ENCODE data around the gene ABTB2.

ABTB2 gene

DNA sequence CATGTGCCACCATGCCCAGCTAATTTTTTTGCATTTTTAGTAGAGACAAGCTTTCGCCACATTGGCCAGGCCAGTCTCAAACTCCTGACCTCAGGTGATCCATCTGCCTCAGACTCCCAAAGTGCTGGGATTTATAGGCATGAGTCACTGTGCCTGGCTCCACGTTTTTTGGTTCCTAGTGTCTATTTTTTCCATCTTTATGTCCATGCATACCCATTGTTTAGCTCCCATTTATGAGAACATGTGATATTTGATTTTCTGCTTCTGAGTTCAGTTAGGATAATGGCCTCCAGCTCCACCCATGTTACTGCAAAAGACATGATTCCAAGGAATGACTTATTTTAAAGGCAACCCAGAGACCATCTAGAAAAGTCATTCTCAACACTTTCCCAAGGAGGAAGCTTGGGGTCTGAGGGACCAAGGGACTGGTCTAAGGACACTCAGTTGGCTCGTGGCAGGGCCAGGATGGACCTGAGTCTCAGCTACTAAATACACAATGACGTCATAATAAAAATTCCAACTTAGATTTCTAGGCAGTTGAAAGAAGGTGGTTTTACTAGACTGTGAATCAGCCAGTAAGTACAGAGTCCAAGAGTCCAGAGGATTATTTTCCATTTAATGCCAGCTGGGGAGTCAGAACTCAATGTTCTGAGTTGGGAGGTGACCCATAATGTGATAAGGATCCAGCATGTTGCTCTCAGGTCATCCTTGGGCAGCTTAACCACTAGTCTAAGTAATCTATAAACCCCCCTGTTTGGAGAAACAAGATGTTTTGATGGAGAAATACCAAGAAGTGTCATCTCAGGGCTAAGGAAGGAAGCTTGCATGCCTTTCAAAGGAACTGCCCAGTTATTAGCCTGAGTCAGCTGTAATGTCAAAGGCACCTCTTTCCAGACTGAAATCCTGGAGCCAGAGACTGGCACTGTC lies 39.4 kb downstream of the ABTB2 start:
- no peak overlapping the region for H3K9ac ChIP-seq (ENCODE audit: low read depth, low read length, poor library complexity)
- H4K91ac ChIP-seq (ENCODE audit: low read depth, low read length, poor library complexity): no peak overlapping the region
- no peak overlapping the region for H2BK5ac ChIP-seq (ENCODE audit: low read length)
- H3K27ac ChIP-seq (replicated peaks; ENCODE audit: low read length): no peak overlapping the region
- no peaks in the 10 kb centered on the region for H3K27me3 ChIP-seq (ENCODE audit: control insufficient read depth in 3 of 3, insufficient read depth in 3 of 3, low read depth in 1 of 3, low read length in 3 of 3)
- no peak overlapping the region for H2AK5ac ChIP-seq (ENCODE audit: low read depth, low read length)
- H3K79me1 ChIP-seq (ENCODE audit: low read depth, low read length): no peaks in the 10 kb centered on the region
- H3K4ac ChIP-seq (ENCODE audit: low read length): no peak overlapping the region
- no peak overlapping the region for H3K4me3 ChIP-seq (ENCODE audit: low read length in 2 of 2)
- H3K14ac ChIP-seq (ENCODE audit: low read length): no peak overlapping the region
- no peak overlapping the region for H3K4me2 ChIP-seq (ENCODE audit: insufficient read depth, low read length, poor library complexity, severe bottlenecking)
- peaks cover 2 to 4% of the 10 kb centered on the region in 2 donors for H3K4me1 ChIP-seq (ENCODE audit: control insufficient read depth in 2 of 2, insufficient read depth in 1 of 2, low read depth in 1 of 2, low read length in 2 of 2)
- no CpG with 5 or more reads among the region's 4 CpGs for WGBS, 2 donors (ENCODE audit: extremely low coverage in 2 of 2, insufficient read length in 2 of 2, insufficient replicate concordance in 1 of 2)
- no peak overlapping the region for H2AFZ ChIP-seq (ENCODE audit: low read length)
- no peaks in the 10 kb centered on the region for H3K9me3 ChIP-seq (replicated peaks in 1 of 2; ENCODE audit: control insufficient read depth in 2 of 2, insufficient read depth in 1 of 2, low read depth in 1 of 2, low read length in 2 of 2)
- no peak overlapping the region for H2BK12ac ChIP-seq (ENCODE audit: low read length)
- no peak overlapping the region for H2BK15ac ChIP-seq (ENCODE audit: low read length)
- no peak overlapping the region for H3K18ac ChIP-seq (ENCODE audit: low read length)
- no peak overlapping the region for H2BK120ac ChIP-seq (ENCODE audit: low read depth, low read length)
- H3K36me3 ChIP-seq (replicated peaks in 1 of 2; ENCODE audit: control insufficient read depth in 2 of 2, insufficient read depth in 2 of 2, low read length in 2 of 2): no peaks in the 10 kb centered on the region
- H4K8ac ChIP-seq (ENCODE audit: low read depth, low read length): no peak overlapping the region
- H3K23ac ChIP-seq (ENCODE audit: low read depth, low read length, poor library complexity): no peak overlapping the region
- no peak for DNase-seq (ENCODE audit: low spot score)

DNA sequence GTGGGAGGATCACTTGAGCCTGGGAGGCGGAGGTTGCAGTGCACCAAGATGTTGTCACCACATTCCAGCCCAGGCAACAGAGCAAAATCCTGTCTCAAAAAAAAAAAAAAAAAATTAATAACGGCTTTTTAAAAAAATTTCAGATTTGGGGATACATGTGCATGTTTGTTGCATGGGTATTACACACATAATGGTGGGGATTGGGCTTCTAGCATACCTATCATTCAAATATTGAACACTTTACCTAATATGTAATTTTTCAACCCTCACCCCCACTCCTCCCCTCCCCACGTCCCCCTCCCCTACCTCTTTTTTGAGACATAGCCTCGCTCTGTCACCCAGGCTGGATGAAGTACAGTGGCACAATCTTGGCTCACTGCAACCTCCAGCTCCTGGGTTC lies 40.1 kb downstream of the ABTB2 start:
- Histone ChIP-seq H3K4me1 (ENCODE audit: control insufficient read depth in 2 of 2, insufficient read depth in 1 of 2, low read depth in 1 of 2, low read length in 2 of 2) (peaks cover 2 to 4% of the 10 kb centered on the region in 2 donors), H3K9ac (ENCODE audit: low read depth, low read length, poor library complexity) (no peak overlapping the region)

GRCh38 chr11:34317036-34317360 lies 40.8 kb downstream of the ABTB2 start:
- Histone ChIP-seq H3K79me1 (ENCODE audit: low read depth, low read length) (no peaks in the 10 kb centered on the region), H2AK5ac (ENCODE audit: low read depth, low read length) (no peak overlapping the region), H3K9ac (ENCODE audit: low read depth, low read length, poor library complexity) (no peak overlapping the region), H2AFZ (ENCODE audit: low read length) (no peak overlapping the region), H2BK5ac (ENCODE audit: low read length) (no peak overlapping the region), H3K14ac (ENCODE audit: low read length) (no peak overlapping the region), H3K36me3 (replicated peaks in 1 of 2; ENCODE audit: control insufficient read depth in 2 of 2, insufficient read depth in 2 of 2, low read length in 2 of 2) (no peaks in the 10 kb centered on the region), H4K91ac (ENCODE audit: low read depth, low read length, poor library complexity) (no peak overlapping the region), H2BK120ac (ENCODE audit: low read depth, low read length) (no peak overlapping the region), H3K4me3 (ENCODE audit: low read length in 2 of 2) (no peak overlapping the region), H3K27ac (replicated peaks; ENCODE audit: low read length) (no peak overlapping the region), H3K4ac (ENCODE audit: low read length) (no peak overlapping the region), H2BK12ac (ENCODE audit: low read length) (no peak overlapping the region), H3K23ac (ENCODE audit: low read depth, low read length, poor library complexity) (no peak overlapping the region), H2BK15ac (ENCODE audit: low read length) (no peak overlapping the region), H3K4me1 (ENCODE audit: control insufficient read depth in 2 of 2, insufficient read depth in 1 of 2, low read depth in 1 of 2, low read length in 2 of 2) (peaks cover 2 to 4% of the 10 kb centered on the region in 2 donors), H4K8ac (ENCODE audit: low read depth, low read length) (no peak overlapping the region), H3K4me2 (ENCODE audit: insufficient read depth, low read length, poor library complexity, severe bottlenecking) (no peak overlapping the region), H3K27me3 (ENCODE audit: control insufficient read depth in 3 of 3, insufficient read depth in 3 of 3, low read depth in 1 of 3, low read length in 3 of 3) (no peaks in the 10 kb centered on the region), H3K18ac (ENCODE audit: low read length) (no peak overlapping the region), H3K9me3 (replicated peaks in 1 of 2; ENCODE audit: control insufficient read depth in 2 of 2, insufficient read depth in 1 of 2, low read depth in 1 of 2, low read length in 2 of 2) (no peaks in the 10 kb centered on the region)
- DNase-seq (ENCODE audit: low spot score): no peak

More for the DNA sequence above, 40.1 kb downstream of the ABTB2 start:
- Histone ChIP-seq H3K18ac (ENCODE audit: low read length) (no peak overlapping the region), H3K79me1 (ENCODE audit: low read depth, low read length) (no peaks in the 10 kb centered on the region), H3K9me3 (replicated peaks in 1 of 2; ENCODE audit: control insufficient read depth in 2 of 2, insufficient read depth in 1 of 2, low read depth in 1 of 2, low read length in 2 of 2) (no peaks in the 10 kb centered on the region), H2AK5ac (ENCODE audit: low read depth, low read length) (no peak overlapping the region), H3K27me3 (ENCODE audit: control insufficient read depth in 3 of 3, insufficient read depth in 3 of 3, low read depth in 1 of 3, low read length in 3 of 3) (no peaks in the 10 kb centered on the region), H3K4me3 (ENCODE audit: low read length in 2 of 2) (no peak overlapping the region), H3K27ac (replicated peaks; ENCODE audit: low read length) (no peak overlapping the region), H3K14ac (ENCODE audit: low read length) (no peak overlapping the region), H4K91ac (ENCODE audit: low read depth, low read length, poor library complexity) (no peak overlapping the region), H3K4me2 (ENCODE audit: insufficient read depth, low read length, poor library complexity, severe bottlenecking) (no peak overlapping the region), H2BK120ac (ENCODE audit: low read depth, low read length) (no peak overlapping the region), H2AFZ (ENCODE audit: low read length) (no peak overlapping the region), H2BK15ac (ENCODE audit: low read length) (no peak overlapping the region), H3K23ac (ENCODE audit: low read depth, low read length, poor library complexity) (no peak overlapping the region), H2BK12ac (ENCODE audit: low read length) (no peak overlapping the region), H3K4ac (ENCODE audit: low read length) (no peak overlapping the region), H4K8ac (ENCODE audit: low read depth, low read length) (no peak overlapping the region), H3K36me3 (replicated peaks in 1 of 2; ENCODE audit: control insufficient read depth in 2 of 2, insufficient read depth in 2 of 2, low read length in 2 of 2) (no peaks in the 10 kb centered on the region), H2BK5ac (ENCODE audit: low read length) (no peak overlapping the region)
- no CpG with 5 or more reads among the region's 4 CpGs for WGBS, 2 donors (ENCODE audit: extremely low coverage in 2 of 2, insufficient read length in 2 of 2, insufficient replicate concordance in 1 of 2)
- DNase-seq (ENCODE audit: low spot score): no peak

DNA sequence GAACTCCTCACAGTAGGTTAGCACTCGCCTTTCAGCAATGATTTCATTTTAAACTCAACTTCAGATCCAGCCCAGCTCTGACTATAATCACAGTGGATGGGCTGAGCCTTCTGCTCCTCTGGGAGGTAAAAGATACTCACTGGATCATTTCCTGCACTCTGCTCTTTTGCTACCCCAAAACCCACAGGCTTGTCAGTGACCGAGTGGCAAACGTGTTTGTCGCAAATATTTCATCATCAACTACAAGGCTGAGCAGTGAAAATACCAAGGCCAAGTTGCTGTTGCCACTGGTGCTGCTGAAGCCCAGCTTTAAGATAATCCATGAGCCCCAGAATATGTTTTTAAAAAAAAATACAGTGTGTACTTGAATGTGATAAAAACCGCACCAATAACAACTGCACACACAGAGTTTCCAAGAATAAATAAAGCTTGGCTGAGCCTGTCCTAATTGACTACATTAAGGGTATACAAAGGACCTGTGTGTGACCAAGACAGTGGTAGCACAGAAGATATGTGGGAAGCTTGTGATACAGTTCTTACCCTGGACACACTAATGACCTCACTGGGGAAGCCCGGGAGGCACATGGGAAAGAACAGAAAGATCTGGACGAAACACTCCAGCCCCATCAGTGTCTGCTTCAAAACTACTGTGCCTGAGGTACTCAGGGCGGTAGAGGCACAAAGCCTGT lies 41.3 kb downstream of the ABTB2 start:
- Histone ChIP-seq H3K4me2 (ENCODE audit: insufficient read depth, low read length, poor library complexity, severe bottlenecking) (no peak overlapping the region), H3K23ac (ENCODE audit: low read depth, low read length, poor library complexity) (no peak overlapping the region), H3K14ac (ENCODE audit: low read length) (no peak overlapping the region), H3K79me1 (ENCODE audit: low read depth, low read length) (no peaks in the 10 kb centered on the region), H2BK5ac (ENCODE audit: low read length) (no peak overlapping the region), H4K8ac (ENCODE audit: low read depth, low read length) (no peak overlapping the region), H3K4ac (ENCODE audit: low read length) (no peak overlapping the region), H2AFZ (ENCODE audit: low read length) (no peak overlapping the region), H2BK120ac (ENCODE audit: low read depth, low read length) (no peak overlapping the region), H3K4me3 (ENCODE audit: low read length in 2 of 2) (no peak overlapping the region), H3K9ac (ENCODE audit: low read depth, low read length, poor library complexity) (no peak overlapping the region), H3K27me3 (ENCODE audit: control insufficient read depth in 3 of 3, insufficient read depth in 3 of 3, low read depth in 1 of 3, low read length in 3 of 3) (no peaks in the 10 kb centered on the region), H3K27ac (replicated peaks; ENCODE audit: low read length) (no peak overlapping the region), H3K4me1 (ENCODE audit: control insufficient read depth in 2 of 2, insufficient read depth in 1 of 2, low read depth in 1 of 2, low read length in 2 of 2) (peaks cover 2 to 4% of the 10 kb centered on the region in 2 donors), H2BK15ac (ENCODE audit: low read length) (no peak overlapping the region), H4K91ac (ENCODE audit: low read depth, low read length, poor library complexity) (no peak overlapping the region), H3K9me3 (replicated peaks in 1 of 2; ENCODE audit: control insufficient read depth in 2 of 2, insufficient read depth in 1 of 2, low read depth in 1 of 2, low read length in 2 of 2) (no peaks in the 10 kb centered on the region), H3K36me3 (replicated peaks in 1 of 2; ENCODE audit: control insufficient read depth in 2 of 2, insufficient read depth in 2 of 2, low read length in 2 of 2) (no peaks in the 10 kb centered on the region), H2BK12ac (ENCODE audit: low read length) (no peak overlapping the region), H3K18ac (ENCODE audit: low read length) (no peak overlapping the region), H2AK5ac (ENCODE audit: low read depth, low read length) (no peak overlapping the region)
- WGBS, 2 donors (ENCODE audit: extremely low coverage in 2 of 2, insufficient read length in 2 of 2, insufficient replicate concordance in 1 of 2): no CpG with 5 or more reads among the region's 8 CpGs
- no peak for DNase-seq (ENCODE audit: low spot score)
